Measurements from ENCODE around the gene TBC1D21.

TBC1D21 gene, protein sequence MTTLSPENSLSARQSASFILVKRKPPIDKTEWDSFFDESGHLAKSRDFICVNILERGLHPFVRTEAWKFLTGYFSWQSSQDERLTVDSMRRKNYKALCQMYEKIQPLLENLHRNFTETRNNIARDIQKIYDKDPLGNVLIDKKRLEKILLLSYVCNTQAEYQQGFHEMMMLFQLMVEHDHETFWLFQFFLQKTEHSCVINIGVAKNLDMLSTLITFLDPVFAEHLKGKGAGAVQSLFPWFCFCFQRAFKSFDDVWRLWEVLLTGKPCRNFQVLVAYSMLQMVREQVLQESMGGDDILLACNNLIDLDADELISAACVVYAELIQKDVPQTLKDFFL
- total RNA-seq: 0 reads per million in 4 experiments

DNA sequence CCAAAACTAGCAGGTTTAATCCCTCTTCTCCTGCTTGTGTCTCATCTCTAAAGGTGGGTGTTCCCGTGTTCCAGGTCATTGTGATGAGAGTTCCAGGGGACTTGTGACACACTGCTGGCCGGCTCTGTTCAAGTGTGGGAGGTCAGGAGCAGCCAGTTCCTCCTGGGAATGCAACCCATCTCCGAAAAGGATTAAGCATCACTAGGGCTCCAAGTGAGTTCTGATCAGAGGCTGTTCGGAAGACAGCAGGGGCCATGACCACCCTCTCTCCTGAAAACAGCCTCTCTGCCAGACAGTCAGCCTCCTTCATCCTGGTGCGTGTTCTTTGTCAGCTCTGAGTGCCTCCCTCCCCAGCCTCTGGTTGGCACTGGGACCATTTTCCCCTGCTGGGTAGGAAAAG lies at the start of gene TBC1D21:
Gene TBC1D21 (plus strand): TSS at position 109 of the 400 bp plus-strand sequence. CDS start 146 bp downstream, at position 255.
- no peak for DNase-seq

DNA sequence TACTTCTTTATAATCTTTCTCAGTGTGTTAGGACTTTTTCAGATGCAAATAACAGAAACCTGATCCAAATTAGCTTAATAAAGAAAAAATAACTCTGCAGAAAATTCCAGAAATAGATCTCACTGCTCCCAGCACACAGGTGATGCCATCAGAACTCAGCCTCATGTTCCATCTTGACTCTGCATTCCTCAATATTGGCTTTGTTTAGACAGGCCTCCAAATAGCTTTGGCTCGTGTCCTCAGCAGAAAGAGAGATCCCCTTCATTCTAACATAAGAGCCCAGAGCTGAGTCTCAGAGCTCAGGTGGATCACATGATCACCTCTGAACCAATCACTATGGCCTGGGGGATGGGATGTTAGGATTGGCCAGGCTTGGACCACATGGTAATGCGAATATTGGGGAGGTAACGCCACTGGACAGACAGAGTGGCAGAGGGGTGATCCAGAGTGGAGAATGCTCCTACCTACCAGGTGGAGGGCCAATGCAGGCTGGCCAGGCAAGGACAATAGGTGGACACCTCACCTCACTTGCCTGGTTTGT lies 46.6 kb upstream of the TBC1D21 start:
- no peak for DNase-seq

DNA sequence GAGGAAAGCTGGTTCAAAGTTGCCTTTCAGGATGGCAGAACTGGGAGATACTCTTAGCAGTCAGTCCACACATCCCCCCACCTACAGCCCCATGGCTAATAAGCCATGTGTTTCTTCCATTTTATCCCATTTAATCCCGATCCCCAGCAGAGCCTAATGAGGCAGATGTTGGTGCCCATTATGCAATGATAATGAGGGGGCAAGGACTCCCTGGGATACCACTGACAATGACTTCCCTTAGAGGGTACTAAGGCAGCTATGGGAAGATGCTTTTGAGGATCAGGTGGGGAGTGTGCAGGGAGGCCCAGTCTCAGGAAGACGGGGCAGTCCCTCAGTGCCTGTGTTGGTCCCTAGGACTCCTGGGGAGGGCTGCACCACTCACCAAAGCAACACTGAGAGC lies 43.8 kb upstream of the TBC1D21 start:
- DNase-seq: no peak

DNA sequence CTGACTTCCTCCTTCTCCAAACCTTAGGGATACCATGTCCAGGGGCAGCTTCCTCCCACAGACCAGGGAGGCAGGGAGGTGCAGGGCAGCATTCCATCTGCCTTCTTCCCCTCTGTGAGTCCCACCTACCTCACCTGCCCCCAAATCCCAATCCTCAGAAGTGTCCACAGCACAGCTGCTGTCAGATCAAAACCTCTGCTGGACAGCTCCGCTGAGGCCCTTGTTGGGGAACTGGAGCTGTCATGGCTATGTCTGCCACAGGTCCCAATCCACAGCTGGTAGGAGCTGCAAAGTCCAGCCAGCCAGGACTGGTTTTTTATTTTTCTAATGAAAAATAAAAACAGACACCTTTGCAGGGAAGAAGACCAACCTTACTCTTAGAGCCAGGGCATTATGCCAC lies 40.7 kb upstream of the TBC1D21 start:
- DNase-seq: no peak

DNA sequence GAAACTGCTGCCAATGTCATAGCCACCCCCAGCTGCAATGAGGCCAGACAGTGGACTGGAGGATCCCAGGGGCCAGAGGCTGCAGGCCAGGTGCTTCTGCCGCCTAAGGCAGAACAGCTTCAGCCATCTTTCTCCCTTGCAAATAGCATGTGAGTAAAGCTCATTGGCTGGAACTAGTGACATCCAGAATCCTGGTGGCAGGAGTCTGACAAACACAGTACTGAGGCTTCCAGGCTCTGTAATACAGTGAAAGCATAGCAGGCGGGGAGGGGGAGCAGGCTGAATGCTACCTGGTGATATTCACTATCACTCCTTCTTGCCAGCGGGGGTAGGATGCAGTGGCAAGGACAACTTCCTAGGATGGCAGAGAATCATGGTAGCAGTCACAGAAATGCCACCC lies 36.5 kb upstream of the TBC1D21 start:
- no peak for DNase-seq

DNA sequence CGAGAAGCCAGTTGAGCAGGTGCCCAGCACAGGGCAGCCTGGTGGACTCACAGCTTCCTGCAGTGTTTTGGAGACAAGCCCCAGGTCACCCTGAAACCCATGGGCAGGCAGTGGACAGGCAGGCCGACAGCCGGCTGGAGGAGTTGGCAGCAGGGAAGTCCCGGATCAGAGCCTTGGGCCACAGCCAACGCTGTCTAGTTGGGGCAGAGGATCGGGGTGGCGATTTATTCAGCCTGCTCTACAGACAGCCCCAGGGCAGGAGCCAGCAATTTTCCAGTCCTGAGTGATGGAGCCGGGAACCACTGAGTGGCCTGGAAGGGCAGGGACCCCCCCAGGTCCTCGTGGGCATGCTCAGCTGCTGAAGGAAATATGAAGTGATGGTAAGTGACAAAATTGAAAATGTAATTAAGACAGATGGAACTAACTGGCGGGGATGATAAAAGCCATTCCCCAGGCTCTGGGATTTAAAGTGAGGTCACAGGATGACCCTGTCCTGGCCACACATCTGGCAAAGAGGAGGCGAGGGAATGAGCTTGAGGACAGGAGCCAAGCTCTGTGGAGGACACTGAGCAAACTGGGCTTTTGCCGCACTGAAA lies 34.4 kb upstream of the TBC1D21 start:
- no peak for DNase-seq

DNA sequence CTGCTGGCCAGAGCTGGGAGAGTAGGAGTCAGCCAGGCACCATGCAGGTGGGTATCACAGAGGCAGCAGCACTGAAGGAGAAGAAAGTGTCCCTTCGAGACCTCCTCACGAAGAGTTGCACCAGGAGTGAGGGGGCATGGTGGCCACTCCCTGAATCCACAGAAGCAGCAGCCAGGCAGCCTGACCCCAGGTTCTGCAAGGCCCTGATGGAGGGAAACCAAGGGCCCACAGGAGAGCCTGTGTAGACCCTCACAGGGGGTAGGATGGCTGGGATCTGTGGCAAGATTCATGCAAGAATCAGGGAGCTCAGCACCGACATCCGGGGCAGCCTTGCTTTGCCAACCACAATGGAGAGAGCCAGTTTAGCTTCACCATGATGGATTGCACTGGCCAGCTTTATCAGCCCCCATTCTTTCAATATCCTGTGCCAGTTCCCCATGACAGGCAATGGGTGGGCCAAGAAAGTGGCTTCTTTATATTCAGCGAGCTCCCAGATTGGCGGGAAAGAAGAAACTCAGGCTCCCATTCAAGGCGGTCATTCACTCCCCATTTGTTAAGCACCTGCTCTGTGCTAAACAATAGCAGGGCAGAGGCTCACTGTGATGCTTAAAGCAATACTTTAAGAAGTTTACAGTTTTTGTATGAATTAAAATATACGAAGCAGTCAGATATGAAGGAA lies 33.5 kb upstream of the TBC1D21 start:
- DNase-seq: no peak

DNA sequence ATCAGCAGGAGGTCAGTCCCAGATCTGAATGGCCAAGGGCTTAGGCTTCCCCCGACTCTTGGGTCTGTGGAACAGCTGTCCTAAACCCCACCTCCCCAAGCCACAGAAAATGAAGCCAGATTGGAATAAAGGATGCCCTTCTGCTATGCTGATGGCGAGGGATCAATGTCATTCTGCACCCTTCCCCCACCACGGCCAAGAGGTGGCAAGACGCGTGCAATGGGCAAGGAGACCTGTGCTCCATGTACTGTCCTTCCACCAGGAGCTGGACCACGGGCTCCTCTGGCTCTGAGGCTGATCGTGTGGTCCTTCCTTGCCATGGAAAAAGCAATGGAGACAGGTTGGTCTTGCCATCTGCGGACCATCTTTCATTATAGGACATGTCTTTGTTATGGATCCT lies 32.6 kb upstream of the TBC1D21 start:
- DNase-seq: no peak

DNA sequence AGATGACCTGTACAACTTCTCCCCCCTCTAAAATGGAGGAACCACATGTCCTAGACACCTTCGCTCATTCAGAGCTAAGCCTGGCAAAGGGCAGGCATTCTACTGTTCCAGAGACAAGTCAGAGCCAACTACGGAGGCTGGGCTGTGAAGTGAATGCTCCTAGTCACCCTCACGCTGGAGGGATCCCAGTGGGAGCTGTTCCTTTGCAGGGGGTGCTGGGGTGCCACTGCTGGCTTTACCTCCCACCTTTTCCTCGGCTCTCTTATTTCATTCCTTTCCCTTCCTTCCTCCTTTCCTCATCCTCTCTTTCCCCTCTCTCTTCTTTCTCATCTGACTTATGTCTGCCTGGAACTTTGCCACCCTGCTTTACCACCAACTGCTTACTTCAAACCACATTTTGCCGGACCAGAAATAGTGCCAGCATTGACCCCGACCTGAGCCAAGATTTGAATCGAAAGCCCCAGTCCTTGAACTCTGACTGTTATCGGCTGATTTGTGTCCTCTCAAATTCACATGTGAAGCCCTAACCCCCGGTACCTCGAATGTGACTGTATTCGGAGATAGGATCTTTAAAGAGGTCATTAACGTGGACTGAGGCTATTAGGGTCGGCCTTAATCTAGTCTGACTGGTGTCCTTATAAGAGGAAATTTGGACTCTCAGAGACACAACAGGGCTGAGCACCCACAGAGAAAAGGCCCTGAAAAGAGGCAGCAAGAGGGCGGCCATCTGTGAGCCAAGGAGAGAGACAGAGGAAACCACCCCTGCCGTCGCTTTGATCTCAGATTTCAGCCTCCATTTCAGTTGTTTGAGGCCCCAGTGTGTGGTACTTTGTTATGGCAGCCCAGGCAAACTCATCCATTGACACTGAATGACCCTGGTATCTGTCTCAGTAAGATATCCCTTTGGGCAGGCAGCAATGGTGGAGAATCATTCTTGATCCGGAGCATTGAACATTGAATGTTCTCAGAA lies 31.3 kb upstream of the TBC1D21 start:
- no peak for DNase-seq

DNA sequence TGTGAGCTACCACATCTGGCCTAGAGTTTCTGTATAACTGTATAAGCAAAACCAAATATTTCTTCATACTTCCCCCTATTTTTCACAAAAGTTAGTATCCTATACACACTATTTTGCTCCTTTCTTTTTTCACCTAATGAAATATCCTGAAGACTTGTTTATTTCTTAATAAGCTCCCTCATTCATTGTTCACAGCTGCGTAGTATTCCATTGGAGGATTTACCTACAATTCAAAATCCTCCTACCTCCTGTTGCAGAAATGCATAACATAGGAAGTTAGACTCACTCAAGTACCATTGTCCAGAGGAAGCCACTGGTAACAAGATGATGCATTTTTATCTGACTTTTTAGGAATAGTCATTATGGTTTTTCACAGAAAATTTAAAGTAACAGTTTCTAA lies 29.6 kb upstream of the TBC1D21 start:
- no peak for DNase-seq

DNA sequence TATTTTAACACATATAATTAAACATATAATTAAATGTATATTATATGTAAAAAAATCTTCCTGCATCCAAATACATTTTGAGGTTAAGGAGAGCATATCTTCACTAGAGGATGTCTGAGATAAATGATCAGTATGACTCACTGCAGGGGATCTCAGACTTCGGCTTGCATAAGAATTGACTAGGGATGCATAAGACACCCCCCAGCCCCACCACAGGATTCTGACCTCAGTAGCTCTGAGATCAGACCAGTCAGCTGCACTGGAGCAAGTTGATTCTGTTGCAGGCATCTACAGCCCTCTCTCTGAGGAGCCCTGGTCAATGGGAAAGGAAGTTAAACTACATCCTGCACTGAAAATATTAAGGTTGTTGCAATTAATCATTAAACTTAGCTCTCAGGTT lies 29.0 kb upstream of the TBC1D21 start:
- no peak for DNase-seq

DNA sequence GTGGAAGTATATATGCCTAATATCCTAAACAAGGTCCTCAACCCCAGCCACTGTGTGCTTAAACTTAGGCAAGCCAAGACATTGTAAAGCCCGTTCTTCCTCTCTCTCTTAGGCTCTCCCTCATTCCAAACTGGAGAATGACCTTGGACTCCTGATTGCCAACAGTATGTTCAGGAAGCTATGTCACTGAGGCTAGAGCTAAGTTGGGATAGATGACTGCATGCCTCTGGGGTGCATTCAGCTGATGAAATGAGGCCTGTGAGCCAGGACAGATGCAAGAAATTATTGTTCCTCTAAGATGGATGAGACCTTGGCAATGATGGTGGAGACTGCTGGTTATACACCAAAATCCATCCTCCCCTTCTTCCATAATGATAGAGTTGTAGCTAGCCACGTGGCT lies 27.9 kb upstream of the TBC1D21 start:
- no peak for DNase-seq

DNA sequence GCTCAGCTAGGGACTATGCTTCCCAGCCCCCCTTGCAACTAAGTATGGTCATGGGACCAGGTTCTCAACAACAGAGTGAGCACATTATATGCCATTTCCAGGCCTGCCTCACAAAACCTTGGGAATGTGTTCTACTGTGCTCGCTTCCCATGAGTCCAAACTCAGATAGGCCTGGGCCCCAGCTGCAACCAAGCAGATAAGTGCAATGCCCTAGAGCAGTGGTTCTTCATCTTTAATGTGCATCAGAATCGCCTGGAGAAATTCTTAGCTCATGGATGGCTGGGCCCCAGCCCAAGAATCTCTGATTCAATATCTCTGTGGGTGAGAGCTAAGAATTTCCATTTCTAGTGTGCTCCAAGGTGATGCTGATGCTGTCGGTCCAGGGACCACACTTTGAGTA lies 27.5 kb upstream of the TBC1D21 start:
- DNase-seq: no peak

DNA sequence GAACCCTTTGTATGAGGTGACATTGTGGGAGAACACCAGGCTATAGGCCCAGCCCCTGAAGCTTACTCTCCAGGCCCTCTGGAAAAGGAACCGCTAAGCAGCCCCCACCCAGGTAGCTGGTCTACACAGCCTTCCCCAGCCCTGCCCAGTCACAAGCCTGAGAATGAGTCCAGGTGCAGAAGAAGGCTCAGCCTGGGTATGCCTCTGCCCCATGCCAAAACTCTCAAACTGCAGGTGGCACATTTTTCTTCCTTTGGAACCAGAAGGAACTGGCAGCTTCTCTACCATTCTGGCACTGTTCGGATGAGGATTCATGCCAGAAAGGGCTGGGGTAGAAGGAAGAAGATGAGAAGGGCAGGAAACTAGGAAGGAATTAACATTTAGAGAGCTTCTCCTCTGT lies 23.7 kb upstream of the TBC1D21 start:
- DNase-seq: no peak

DNA sequence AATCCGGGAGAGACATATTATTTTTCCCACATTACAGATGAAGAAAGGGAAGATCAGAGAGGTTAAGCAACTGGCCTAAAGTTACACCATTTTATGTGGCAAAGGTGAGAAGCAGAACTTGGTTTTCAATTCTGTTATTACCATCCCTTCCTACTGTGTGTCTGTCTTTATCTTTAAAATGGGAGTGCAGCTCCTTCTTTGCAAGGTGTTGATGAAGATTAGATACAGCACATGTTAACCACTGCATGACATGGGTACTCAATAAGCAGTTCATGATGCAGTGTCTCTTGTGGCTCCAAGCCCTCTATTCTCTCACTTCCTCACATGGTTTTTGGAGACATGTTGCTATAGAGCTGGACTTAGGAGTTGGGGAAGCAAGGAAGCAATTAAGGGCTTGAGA lies 23.1 kb upstream of the TBC1D21 start:
- no peak for DNase-seq

DNA sequence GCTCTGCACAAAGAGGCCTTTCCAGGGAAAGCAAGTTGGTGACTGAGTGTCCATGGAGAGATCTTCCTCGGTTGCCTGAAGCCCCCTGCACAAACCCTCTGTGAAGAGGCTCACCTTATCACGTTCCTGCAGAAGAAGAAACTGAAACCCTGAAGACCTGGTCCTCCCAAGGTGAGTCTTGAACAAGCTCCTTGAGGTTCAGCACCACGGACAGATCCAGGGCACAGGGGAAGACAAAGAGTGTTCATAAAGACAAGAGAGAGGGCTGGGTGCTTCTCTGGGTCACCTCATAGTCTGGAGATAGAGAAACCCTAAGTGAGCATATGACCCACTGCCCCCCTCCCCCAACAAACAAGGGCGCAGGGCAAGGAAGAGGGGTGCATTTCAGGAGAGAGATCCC lies 21.7 kb upstream of the TBC1D21 start:
- no peak for DNase-seq

DNA sequence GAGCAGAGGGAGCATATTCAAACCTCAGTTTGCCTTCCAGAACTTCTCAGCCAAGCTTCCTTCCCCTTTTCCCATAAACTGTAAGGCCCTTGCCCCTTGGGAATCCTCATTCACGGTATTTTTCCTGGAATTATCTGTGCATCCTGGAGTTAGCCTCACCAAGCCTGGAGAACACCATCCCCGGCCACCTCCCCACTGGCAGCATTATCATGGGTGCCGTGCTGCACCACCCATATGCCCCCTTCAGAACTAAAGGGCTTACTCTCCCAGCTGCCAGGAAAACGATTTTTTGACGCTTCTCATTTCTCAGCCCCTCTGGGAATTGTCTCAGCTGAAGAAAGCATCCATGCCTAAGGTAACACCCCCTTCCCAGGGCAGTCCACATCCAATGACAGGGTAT lies 20.9 kb upstream of the TBC1D21 start:
- DNase-seq: no peak

DNA sequence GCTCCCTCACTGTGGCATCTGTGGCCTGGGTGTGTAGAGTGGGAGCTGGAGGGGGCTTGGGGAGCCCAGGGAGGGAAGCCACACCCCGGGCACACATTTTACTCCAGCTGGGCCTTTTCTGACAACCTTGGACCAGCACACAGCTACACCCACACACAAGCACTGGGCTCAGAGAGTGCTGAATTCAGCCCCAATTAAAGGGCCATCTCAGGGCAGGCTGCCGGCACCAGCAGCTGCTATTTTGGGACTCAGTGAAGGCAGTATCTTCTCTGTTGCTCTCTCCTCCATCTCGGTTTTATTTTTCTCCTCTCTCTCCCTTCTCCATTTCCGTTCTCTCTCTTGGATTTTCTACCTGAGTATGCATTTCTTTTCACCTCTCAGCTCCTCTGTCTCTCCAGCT lies 19.1 kb upstream of the TBC1D21 start:
- DNase-seq: no peak

DNA sequence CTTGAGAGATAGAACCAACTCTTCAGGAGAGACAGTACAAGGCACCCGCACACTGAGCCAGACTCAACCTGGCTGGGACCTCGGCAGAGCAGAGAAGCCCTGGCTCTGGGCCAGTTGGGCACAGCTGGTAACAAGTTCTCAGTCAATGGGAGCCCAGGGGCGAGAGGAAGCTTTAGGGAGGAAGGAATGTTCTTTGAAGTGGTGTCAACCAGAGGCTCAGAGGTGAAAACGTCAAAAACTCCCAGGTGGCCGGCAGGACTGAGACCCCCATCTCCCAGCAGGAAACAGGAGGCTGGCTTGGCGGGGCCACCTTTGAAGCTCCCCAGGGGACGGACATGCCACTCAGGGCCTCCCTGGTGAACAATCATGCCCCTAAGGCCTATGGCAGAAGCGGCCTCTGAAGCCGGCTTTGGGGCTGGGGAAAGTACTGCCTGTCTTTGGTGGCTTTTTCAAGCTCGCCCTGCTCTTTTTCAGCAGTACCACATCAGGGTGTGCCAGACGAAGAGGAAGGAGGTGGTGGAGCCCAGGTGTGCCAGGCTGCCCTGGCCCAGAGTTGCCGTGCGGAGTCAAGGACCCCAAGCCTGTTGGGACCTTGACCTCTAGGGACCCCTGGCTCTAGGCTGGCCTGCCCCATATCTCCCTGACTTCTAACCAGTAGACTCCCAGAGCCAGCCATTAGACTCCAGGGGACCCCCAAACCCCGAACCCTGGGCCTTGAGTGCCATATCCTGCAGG lies 16.7 kb upstream of the TBC1D21 start:
- DNase-seq: no peak

DNA sequence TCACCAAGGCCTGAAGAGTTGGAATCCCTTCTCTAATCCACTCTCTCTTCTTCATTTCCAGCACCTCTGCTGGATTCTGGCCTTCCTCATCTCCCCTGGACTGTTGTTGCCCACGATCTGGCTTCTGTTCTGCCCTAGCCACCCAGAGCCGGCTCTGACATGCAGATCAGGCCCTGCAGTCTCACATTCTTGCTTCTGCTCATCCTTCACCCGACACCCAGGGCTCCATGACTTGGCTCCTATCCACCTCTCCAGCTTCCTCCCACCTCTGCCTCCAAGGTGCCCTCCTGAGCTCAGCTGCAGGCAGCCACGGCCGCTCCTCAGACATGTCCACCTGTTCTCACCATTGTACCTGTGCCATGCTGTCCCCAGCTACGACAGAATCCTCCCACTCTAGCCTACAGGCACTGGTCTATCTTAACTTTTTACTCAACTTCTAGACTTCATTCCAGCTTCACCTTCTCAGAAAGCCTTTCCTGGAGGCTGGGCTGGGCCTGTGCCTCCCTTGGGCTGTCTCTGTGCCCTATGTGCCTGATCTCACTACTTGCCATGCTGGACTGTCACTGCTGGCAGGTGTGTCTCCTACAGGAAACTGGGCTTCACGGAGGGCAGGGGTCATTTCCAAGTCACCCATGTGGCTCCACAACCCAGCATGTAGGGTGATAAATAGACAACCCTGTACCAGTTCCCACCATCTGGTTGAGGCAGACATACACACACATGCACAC lies 16.0 kb upstream of the TBC1D21 start:
- DNase-seq: no peak

DNA sequence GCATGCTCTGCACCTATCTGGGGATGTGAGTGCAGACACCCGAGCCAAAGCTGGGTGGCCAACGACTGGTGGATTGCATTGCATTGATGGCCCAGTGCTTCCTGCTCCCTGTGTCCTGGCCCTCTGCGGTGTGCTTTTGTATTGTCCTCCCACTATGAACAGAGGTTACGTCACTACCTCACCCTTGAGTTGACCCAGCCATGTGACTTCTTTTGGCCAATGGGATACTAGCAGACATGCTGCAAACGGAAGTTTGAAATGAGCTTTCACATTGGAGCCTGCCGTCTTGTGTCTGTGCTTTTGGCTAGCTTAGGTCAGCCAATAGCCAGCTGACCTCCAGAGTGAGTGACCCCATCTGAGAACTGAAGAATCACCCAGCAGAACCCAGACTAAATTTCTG lies 15.3 kb upstream of the TBC1D21 start:
- no peak for DNase-seq

All from effector CD8-positive, alpha-beta T cell (primary cell).